ENCODE results near the gene PSMC3IP. TPM values are rescaled to one million over a fixed set of nuclear protein-coding genes. Genes with fewer than 3 reads are reported as not detected.

The PSMC3IP gene
- total and polyA plus RNA-seq, 12 donors: 1.2 to 7.7 (median 2.0) TPM; not detected in 1

GRCh38 chr17:42566215-42566882, 11.2 kb downstream of the PSMC3IP start:
- Histone ChIP-seq H3K4me1 (replicated peaks in 1 of 2) (peaks cover 34 to 41% of the 10 kb centered on the region in 2 donors), H3K4me3 (peak overlapping the region in 2 of 4 donors; percentile 77 to 95), H3K9me3 (replicated peaks in 1 of 3) (no peaks in the 10 kb centered on the region), H3K36me3 (replicated peaks in 1 of 2) (peaks cover 0 to 51% of the 10 kb centered on the region in 2 donors), H3K27ac (peak overlapping the region; percentile 76 to 94 (median 92)), H3K27me3 (no peaks in the 10 kb centered on the region)
- intact Hi-C loops (cut with DNase I): no loop called here
- DNase-seq: no peak
- 26 to 64% (median 45%) methylated on average over 7 to 28 of the region's 28 CpGs for WGBS, 4 donors
- no peak for TF ChIP-seq CTCF (IDR thresholded peaks at IDR 0.05)
- no peak for TF ChIP-seq POLR2A (IDR thresholded peaks at IDR 0.05)

- no peaks in the 10 kb centered on the region for H3K27me3 ChIP-seq
These were observed 11.9 kb downstream of the PSMC3IP start for GRCh38 chr17:42565523-42566214.

GRCh38 chr17:42564815-42565522, 12.6 kb downstream of the PSMC3IP start:
- DNase-seq: no peak
- H3K4me1 ChIP-seq (replicated peaks in 1 of 2): peaks cover 35 to 43% of the 10 kb centered on the region in 2 donors
- intact Hi-C loops (cut with DNase I): no loop called here

More at GRCh38 chr17:42565523-42566214, 11.9 kb downstream of the PSMC3IP start:
- intact Hi-C loops (cut with DNase I): no loop called here
- 85 to 95% (median 89%) methylated on average over 11 to 16 of the region's 16 CpGs for WGBS, 4 donors
- Histone ChIP-seq H3K4me1 (replicated peaks in 1 of 2) (peaks cover 35 to 43% of the 10 kb centered on the region in 2 donors), H3K27ac (peak overlapping the region in 3 of 5 donors; percentile 92 to 94 (median 92)), H3K36me3 (replicated peaks in 1 of 2) (peaks cover 0 to 44% of the 10 kb centered on the region in 2 donors), H3K4me3 (no peak overlapping the region), H3K9me3 (replicated peaks in 1 of 3) (no peaks in the 10 kb centered on the region)
- no peak for DNase-seq
- TF ChIP-seq POLR2A (IDR thresholded peaks at IDR 0.05): no peak
- TF ChIP-seq CTCF (IDR thresholded peaks at IDR 0.05): no peak

More at GRCh38 chr17:42564815-42565522, 12.6 kb downstream of the PSMC3IP start:
- TF ChIP-seq POLR2A (IDR thresholded peaks at IDR 0.05) (no peak), CTCF (IDR thresholded peaks at IDR 0.05) (no peak)
- no peaks in the 10 kb centered on the region for H3K9me3 ChIP-seq (replicated peaks in 1 of 3)
- no peak overlapping the region for H3K4me3 ChIP-seq
- no peaks in the 10 kb centered on the region for H3K27me3 ChIP-seq
- H3K36me3 ChIP-seq (replicated peaks in 1 of 2): peaks cover 0 to 37% of the 10 kb centered on the region in 2 donors
- H3K27ac ChIP-seq: no peak overlapping the region
- 89 to 92% (median 90%) methylated on average over 14 to 15 of the region's 15 CpGs for WGBS, 4 donors

Measured in adrenal gland (tissue), 12 donors.